Activated B cell treated with CpG ODN at 0.5 μM for 24 hours (primary cell): Measurements from ENCODE around the gene IGF2BP3. TPM values are rescaled to one million over a fixed set of nuclear protein-coding genes. Genes with fewer than 3 reads are reported as not detected.

Experiments
- ATAC-seq: fragments of 200-7000 bp; cut with Tn5 transposase; one replicate; pipeline ENCODE4 v1.10.0; 2021; ENCODE audit warnings: low read depth, mild to moderate bottlenecking, moderate library complexity
- CTCF ChIA-PET: fragments of 350-600 bp; sonication (Branson Sonifier 250); formaldehyde crosslinking; loops from one replicate; lab custom pipeline; 2021; ENCODE audit warnings: antibody characterized with exemption; lab: Charles Lee
- POLR2A ChIA-PET: fragments of 350-600 bp; sonication (Branson Sonifier 250); formaldehyde crosslinking; loops from one replicate; lab custom pipeline; 2021; ENCODE audit warnings: antibody characterized with exemption; lab: Charles Lee
- DNase-seq: peaks from one replicate; pipeline ENCODE4 v3.0.0; 2022
- H3K27ac Mint-ChIP-seq: one replicate; pipeline ENCODE4 v1.8.0; 2020; ENCODE audit warnings: mixed read lengths
- H3K27me3 Mint-ChIP-seq: one replicate; pipeline ENCODE4 v1.8.0; 2021; ENCODE audit warnings: mixed read lengths
- H3K36me3 Mint-ChIP-seq: one replicate; pipeline ENCODE4 v1.8.0; 2021; ENCODE audit warnings: low read depth, mixed read lengths
- H3K4me1 Mint-ChIP-seq: one replicate; pipeline ENCODE4 v1.8.0; 2021; ENCODE audit warnings: mixed read lengths
- H3K4me3 Mint-ChIP-seq: one replicate; pipeline ENCODE4 v1.8.0; 2020; ENCODE audit warnings: mild to moderate bottlenecking, mixed read lengths
- H3K9me3 Mint-ChIP-seq: one replicate; pipeline ENCODE4 v1.8.0; 2020; ENCODE audit warnings: mixed read lengths
- CTCF ChIP-seq: fragments of 200-600 bp; IDR thresholded peaks from one replicate; pipeline ENCODE4 v1.8.0; 2022; ENCODE audit warnings: antibody characterized with exemption, mild to moderate bottlenecking
- intact Hi-C: fragments of 100-400 bp; cut with micrococcal nuclease; formaldehyde crosslinking; loops from one replicate; pipeline ENCODE4 v1.15.1; 2024
- total RNA-seq: library from RNA; stranded (reverse); gene quantifications from 2 replicates; pipeline ENCODE4 v1.2.3, GENCODE V29; 2022

IGF2BP3 gene
- total RNA-seq, 1 donor from 2014 or later = 10.3 TPM

DNA sequence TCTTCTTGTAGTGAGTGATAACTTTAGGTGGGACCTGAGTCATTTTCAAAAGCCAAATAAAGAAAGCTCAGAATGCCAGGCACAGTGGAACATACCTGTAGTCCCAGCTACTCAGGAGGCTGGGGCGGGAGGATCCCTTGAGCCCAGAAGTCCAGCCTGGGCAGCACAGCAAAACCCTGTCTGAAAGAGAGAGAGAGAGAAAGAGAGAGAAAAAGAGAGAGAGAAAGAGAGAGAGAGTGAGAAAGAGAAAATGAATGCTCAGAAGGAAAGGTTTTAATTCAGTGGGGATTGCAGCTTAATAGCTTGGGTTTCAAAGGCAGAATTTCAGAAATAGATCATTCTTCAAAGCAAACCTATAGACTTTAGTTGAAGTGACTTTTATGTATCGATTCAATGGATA lies 198.0 kb downstream of the IGF2BP3 start:
- CTCF ChIA-PET = interaction anchor here (0.6 to 2.3 kb wide), 17 partner anchors 9 to 1110 kb away, joined by 3 to 23 read pairs (median 5); partner anchors contain the start of gene STK31
- TF ChIP-seq CTCF = no peak
- POLR2A ChIA-PET = interaction anchor here (1.3 kb wide), 1 partner anchor 27 kb away, joined by 5 read pairs; the partner anchor contains the start of gene MALSU1
- Mint-ChIP-seq H3K36me3 (no peaks in the 10 kb centered on the region), H3K9me3 (peaks cover 3% of the 10 kb centered on the region), H3K27ac (no peak overlapping the region), H3K4me3 (no peak overlapping the region), H3K27me3 (no peaks in the 10 kb centered on the region), H3K4me1 (peaks cover 8% of the 10 kb centered on the region)
- intact Hi-C loops = loop anchor here (5.0 kb wide), 2 partner anchors 260 to 750 kb away; partner anchors contain the start of gene TRA2A
- ATAC-seq (no peak), DNase-seq (no peak)

GRCh38 chr7:23268746-23269145 lies 201.5 kb downstream of the IGF2BP3 start:
- POLR2A ChIA-PET = interaction anchor here (0.6 kb wide), 1 partner anchor 349 kb away, joined by 4 read pairs; no protein-coding TSS in a partner anchor

GRCh38 chr7:23268167-23268566 lies 202.1 kb downstream of the IGF2BP3 start:
- ATAC-seq (no peak), DNase-seq (no peak)
- peaks cover 5% of the 10 kb centered on the region for H3K9me3 Mint-ChIP-seq
- no peak overlapping the region for H3K4me3 Mint-ChIP-seq
- H3K4me1 Mint-ChIP-seq = peaks cover 4% of the 10 kb centered on the region
- no peak for TF ChIP-seq CTCF
- H3K27me3 Mint-ChIP-seq = no peaks in the 10 kb centered on the region
- H3K27ac Mint-ChIP-seq = no peak overlapping the region
- POLR2A ChIA-PET = no interaction called here
- no peaks in the 10 kb centered on the region for H3K36me3 Mint-ChIP-seq
- CTCF ChIA-PET = interaction anchor here (0.9 kb wide), 1 partner anchor 195 kb away, joined by 4 read pairs; no protein-coding TSS in a partner anchor
- intact Hi-C loops = no loop called here

More at GRCh38 chr7:23268746-23269145, 201.5 kb downstream of the IGF2BP3 start:
- TF ChIP-seq CTCF = no peak
- H3K36me3 Mint-ChIP-seq = no peaks in the 10 kb centered on the region
- H3K4me3 Mint-ChIP-seq = no peak overlapping the region
- intact Hi-C loops = no loop called here
- H3K27ac Mint-ChIP-seq = no peak overlapping the region
- peaks cover 8% of the 10 kb centered on the region for H3K4me1 Mint-ChIP-seq
- H3K27me3 Mint-ChIP-seq = no peaks in the 10 kb centered on the region
- DNase-seq (no peak), ATAC-seq (no peak)
- CTCF ChIA-PET = interaction anchor here (0.9 kb wide), 1 partner anchor 195 kb away, joined by 4 read pairs; no protein-coding TSS in a partner anchor
- peaks cover 5% of the 10 kb centered on the region for H3K9me3 Mint-ChIP-seq

- intact Hi-C loops = no loop called here
- POLR2A ChIA-PET = no interaction called here
- CTCF ChIA-PET = no interaction called here
- H3K36me3 Mint-ChIP-seq = no peaks in the 10 kb centered on the region
- no peaks in the 10 kb centered on the region for H3K4me1 Mint-ChIP-seq
- H3K27ac Mint-ChIP-seq = no peak overlapping the region
- no peaks in the 10 kb centered on the region for H3K27me3 Mint-ChIP-seq
- peaks cover 5% of the 10 kb centered on the region for H3K9me3 Mint-ChIP-seq
- no peak overlapping the region for H3K4me3 Mint-ChIP-seq
- no peak for TF ChIP-seq CTCF
- DNase-seq = no peak
- ATAC-seq = no peak
Observed at GRCh38 chr7:23267357-23267756, 202.9 kb downstream of the IGF2BP3 start.

GRCh38 chr7:23266918-23267317 lies 203.4 kb downstream of the IGF2BP3 start:
- ChIA-PET POLR2A (no interaction called here), CTCF (no interaction called here)
- Mint-ChIP-seq H3K4me3 (no peak overlapping the region), H3K4me1 (no peaks in the 10 kb centered on the region), H3K27ac (no peak overlapping the region), H3K36me3 (no peaks in the 10 kb centered on the region), H3K27me3 (no peaks in the 10 kb centered on the region), H3K9me3 (peaks cover 5% of the 10 kb centered on the region)
- DNase-seq = no peak
- intact Hi-C loops = no loop called here
- no peak for ATAC-seq
- no peak for TF ChIP-seq CTCF
